ENCODE results near the gene SERPINB2. TPM values are rescaled to one million over a fixed set of nuclear protein-coding genes. Genes with fewer than 3 reads are reported as not detected.

The SERPINB2 gene
- total RNA-seq, 1 donor from 2014 or later = 1.9 TPM

GRCh38 chr18:63859781-63860475, 27.6 kb upstream of the SERPINB2 start:
- TF ChIP-seq, protein P1, sequence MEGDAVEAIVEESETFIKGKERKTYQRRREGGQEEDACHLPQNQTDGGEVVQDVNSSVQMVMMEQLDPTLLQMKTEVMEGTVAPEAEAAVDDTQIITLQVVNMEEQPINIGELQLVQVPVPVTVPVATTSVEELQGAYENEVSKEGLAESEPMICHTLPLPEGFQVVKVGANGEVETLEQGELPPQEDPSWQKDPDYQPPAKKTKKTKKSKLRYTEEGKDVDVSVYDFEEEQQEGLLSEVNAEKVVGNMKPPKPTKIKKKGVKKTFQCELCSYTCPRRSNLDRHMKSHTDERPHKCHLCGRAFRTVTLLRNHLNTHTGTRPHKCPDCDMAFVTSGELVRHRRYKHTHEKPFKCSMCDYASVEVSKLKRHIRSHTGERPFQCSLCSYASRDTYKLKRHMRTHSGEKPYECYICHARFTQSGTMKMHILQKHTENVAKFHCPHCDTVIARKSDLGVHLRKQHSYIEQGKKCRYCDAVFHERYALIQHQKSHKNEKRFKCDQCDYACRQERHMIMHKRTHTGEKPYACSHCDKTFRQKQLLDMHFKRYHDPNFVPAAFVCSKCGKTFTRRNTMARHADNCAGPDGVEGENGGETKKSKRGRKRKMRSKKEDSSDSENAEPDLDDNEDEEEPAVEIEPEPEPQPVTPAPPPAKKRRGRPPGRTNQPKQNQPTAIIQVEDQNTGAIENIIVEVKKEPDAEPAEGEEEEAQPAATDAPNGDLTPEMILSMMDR (conservative IDR thresholded peaks at IDR 0.05; ENCODE audit: low read depth, low read length) = no peak
- H3K4me3 ChIP-seq (ENCODE audit: low read depth, low read length) = no peak overlapping the region
- no peak for DNase-seq (ENCODE audit: low read depth)

GRCh38 chr18:63860531-63860930, 27.0 kb upstream of the SERPINB2 start:
- TF ChIP-seq, protein P1 (conservative IDR thresholded peaks at IDR 0.05; ENCODE audit: low read depth, low read length) = no peak
- H3K4me3 ChIP-seq (ENCODE audit: low read depth, low read length) = no peak overlapping the region
- DNase-seq (ENCODE audit: low read depth) = no peak

GRCh38 chr18:63867368-63868125, 20.0 kb upstream of the SERPINB2 start:
- DNase-seq (ENCODE audit: low read depth) = no peak

DNA sequence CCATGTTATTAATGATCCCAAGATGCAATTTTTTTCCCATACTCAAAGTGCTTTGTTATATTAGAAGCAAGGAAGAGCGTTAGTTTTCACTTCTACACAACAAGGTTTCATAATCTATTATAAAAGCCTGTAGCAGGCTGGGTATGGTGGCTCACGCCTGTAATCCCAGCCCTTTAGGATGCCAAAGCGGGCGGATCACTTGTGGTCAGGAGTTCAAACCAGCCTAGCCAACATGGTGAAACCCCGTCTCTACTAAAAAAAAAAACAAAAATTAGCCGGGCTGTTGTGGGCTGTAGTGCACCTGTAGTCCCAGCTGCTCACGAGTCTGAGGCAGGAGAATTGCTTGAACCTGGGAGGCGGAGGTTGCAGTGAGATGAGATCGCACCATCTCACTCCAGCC, 19.0 kb upstream of the SERPINB2 start:
- no peak for DNase-seq (ENCODE audit: low read depth)
- TF ChIP-seq, protein P1 (conservative IDR thresholded peaks at IDR 0.05; ENCODE audit: low read depth, low read length) = no peak
- H3K4me3 ChIP-seq (ENCODE audit: low read depth, low read length) = no peak overlapping the region

More at GRCh38 chr18:63867368-63868125, 20.0 kb upstream of the SERPINB2 start:
- TF ChIP-seq, protein P1 (conservative IDR thresholded peaks at IDR 0.05; ENCODE audit: low read depth, low read length) = no peak
- no peak overlapping the region for H3K4me3 ChIP-seq (ENCODE audit: low read depth, low read length)

DNA sequence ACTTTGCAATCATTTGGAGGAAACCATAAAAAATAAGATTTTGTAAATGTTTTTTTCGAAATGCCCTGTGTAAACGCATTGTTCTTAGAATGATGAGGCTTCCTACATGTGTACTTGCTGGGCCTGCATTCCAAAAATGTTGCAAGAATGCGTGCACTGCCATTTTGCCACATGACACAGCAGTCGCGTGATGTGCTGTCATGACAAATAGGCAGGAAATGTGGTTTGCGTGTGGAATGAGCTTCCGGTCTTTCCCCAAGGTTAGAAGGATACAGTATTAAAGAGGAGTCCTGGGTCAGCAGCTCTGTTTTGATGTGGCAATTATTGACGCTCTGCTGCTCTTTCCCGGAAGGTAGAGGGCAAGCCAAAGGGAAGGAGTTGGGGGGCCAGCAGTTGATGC, 18.1 kb upstream of the SERPINB2 start:
- TF ChIP-seq, protein P1 (conservative IDR thresholded peaks at IDR 0.05; ENCODE audit: low read depth, low read length) = no peak
- peak; percentile 9 for DNase-seq (ENCODE audit: low read depth)
- no peak overlapping the region for H3K4me3 ChIP-seq (ENCODE audit: low read depth, low read length)

DNA sequence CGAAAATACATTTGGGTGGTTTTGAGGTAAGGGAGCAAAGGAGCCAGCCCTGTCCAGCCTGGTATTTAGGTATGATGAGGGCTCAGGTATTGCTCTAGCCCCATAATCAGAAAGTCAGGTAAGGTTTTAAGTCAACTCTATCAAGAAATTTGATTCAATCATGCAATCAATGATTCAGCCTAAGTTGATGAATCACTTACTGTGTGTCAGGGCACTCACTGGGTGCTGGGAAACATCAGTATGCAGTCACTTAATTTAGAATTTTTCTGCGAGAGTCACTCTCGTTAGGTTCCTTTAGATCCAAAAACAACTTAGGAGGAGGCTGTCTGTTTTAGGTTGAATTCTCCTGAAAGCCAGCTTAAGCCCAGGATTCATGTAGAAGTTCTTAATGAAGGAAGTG, 17.7 kb upstream of the SERPINB2 start:
- DNase-seq (ENCODE audit: low read depth) = peak; percentile 15
- no peak overlapping the region for H3K4me3 ChIP-seq (ENCODE audit: low read depth, low read length)
- TF ChIP-seq, protein P1 (conservative IDR thresholded peaks at IDR 0.05; ENCODE audit: low read depth, low read length) = no peak

Data from epithelial cell of proximal tubule (primary cell).